ENCODE measurements around the gene CCDC57. TPM values are rescaled to one million over a fixed set of nuclear protein-coding genes. Genes with fewer than 3 reads are reported as not detected.

The CCDC57 gene
- total and polyA plus RNA-seq, 2 of the 8 experiments (the other 6 are each of a cell fraction or from before 2014, with no cell fraction given): 8.4 to 12.9 TPM

DNA sequence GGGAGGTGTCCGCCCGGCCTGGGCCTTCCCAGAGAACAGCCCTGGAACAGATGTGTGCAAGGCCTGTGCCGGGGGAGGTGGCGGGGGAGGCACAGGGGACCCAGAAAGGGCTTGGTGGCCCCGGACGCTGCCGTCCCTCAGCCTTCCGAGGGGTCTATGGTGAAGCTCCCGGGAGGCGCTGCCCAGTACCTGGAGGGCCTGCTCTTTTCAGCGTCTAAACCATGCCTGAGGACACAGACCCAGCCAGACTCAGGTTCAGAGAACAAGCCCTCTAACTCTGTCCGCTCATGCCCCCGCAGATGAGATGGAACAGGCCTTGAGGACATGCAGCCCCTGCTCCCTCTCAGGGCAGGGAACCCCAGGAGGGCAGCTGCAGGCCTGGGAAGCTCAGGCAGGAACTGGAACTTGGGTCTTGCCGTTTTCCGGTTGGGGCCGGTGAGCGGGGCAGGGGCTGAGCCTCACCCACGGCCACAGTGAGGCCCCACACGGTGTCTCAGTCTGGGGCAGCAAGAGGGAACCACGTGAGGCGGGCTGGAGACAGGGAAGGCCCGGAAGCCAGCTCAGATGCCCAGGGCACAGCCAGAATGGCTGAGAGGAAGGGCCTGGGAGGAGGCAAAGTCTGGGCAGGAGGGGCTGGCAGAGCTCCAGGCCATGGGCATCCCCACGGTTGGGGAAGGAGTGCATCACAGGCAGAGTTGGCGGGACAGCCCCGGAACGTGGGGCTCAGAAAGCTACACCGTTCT is 28.7 kb upstream of the CCDC57 start (continued):
- TF ChIP-seq, protein P1, sequence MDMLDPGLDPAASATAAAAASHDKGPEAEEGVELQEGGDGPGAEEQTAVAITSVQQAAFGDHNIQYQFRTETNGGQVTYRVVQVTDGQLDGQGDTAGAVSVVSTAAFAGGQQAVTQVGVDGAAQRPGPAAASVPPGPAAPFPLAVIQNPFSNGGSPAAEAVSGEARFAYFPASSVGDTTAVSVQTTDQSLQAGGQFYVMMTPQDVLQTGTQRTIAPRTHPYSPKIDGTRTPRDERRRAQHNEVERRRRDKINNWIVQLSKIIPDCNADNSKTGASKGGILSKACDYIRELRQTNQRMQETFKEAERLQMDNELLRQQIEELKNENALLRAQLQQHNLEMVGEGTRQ (IDR thresholded peaks at IDR 0.05; ENCODE audit: low read length): no peak
